ENCODE data around the gene NECTIN4.

- TF ChIP-seq, protein P1, sequence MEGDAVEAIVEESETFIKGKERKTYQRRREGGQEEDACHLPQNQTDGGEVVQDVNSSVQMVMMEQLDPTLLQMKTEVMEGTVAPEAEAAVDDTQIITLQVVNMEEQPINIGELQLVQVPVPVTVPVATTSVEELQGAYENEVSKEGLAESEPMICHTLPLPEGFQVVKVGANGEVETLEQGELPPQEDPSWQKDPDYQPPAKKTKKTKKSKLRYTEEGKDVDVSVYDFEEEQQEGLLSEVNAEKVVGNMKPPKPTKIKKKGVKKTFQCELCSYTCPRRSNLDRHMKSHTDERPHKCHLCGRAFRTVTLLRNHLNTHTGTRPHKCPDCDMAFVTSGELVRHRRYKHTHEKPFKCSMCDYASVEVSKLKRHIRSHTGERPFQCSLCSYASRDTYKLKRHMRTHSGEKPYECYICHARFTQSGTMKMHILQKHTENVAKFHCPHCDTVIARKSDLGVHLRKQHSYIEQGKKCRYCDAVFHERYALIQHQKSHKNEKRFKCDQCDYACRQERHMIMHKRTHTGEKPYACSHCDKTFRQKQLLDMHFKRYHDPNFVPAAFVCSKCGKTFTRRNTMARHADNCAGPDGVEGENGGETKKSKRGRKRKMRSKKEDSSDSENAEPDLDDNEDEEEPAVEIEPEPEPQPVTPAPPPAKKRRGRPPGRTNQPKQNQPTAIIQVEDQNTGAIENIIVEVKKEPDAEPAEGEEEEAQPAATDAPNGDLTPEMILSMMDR (IDR thresholded peaks at IDR 0.05): no peak
- no peak for TF ChIP-seq POLR2A (IDR thresholded peaks at IDR 0.05)
Measured at GRCh38 chr1:161031874-161032273, 57.5 kb downstream of the NECTIN4 start.
